ENCODE data around the gene PLEKHA1. TPM values are rescaled to one million over a fixed set of nuclear protein-coding genes. Genes with fewer than 3 reads are reported as not detected.

The PLEKHA1 gene
- polyA plus RNA-seq, 4 donors = 15.4 to 64.7 (median 23.7) TPM

DNA sequence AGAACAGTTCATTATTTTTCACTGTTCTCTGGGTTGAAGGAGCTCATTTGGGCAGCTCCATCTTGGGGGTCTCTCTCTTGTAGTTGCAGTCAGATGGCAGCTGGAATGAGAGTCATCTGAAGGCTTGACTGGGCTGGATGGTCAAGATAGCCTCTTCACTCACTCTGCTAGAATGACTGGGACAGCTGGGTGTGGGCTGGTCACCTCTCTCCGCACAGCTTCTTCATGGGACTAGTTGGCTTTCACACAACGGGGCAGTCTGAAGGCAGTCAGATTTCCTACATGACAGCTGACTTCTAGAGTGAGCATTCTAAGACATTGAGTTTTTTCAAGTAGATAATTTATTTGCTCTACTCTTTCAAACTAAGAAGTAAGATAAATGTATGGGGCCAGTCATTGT is 13.1 kb downstream of the PLEKHA1 start:
- H3K9me3 ChIP-seq (ENCODE audit: control insufficient read depth in 2 of 2, insufficient read depth in 1 of 2, low read depth in 1 of 2, low read length in 1 of 2) = peaks cover 0 to 6% of the 10 kb centered on the region in 2 donors
- 94 to 98% (median 96%) methylated on average over 2 of the region's 2 CpGs for WGBS, 3 donors
- no peak for DNase-seq
- H3K27ac ChIP-seq (ENCODE audit: low read depth in 1 of 3, low read length in 2 of 3) = no peak overlapping the region
- H3K4me1 ChIP-seq (ENCODE audit: control insufficient read depth in 3 of 3, insufficient read depth in 2 of 3, low read depth in 1 of 3, low read length in 2 of 3) = no peaks in the 10 kb centered on the region
- peaks cover 0 to 8% (median 0%) of the 10 kb centered on the region in 3 donors for H3K36me3 ChIP-seq (ENCODE audit: control insufficient read depth in 3 of 3, insufficient read depth in 2 of 3, low read depth in 1 of 3, low read length in 3 of 3)
- no peaks in the 10 kb centered on the region for H3K27me3 ChIP-seq (ENCODE audit: control insufficient read depth in 3 of 3, insufficient read depth in 3 of 3, low read length in 3 of 3)
- no peak for FAIRE-seq
- H3K4me3 ChIP-seq (ENCODE audit: low read depth in 1 of 3, low read length in 3 of 3) = no peak overlapping the region

DNA sequence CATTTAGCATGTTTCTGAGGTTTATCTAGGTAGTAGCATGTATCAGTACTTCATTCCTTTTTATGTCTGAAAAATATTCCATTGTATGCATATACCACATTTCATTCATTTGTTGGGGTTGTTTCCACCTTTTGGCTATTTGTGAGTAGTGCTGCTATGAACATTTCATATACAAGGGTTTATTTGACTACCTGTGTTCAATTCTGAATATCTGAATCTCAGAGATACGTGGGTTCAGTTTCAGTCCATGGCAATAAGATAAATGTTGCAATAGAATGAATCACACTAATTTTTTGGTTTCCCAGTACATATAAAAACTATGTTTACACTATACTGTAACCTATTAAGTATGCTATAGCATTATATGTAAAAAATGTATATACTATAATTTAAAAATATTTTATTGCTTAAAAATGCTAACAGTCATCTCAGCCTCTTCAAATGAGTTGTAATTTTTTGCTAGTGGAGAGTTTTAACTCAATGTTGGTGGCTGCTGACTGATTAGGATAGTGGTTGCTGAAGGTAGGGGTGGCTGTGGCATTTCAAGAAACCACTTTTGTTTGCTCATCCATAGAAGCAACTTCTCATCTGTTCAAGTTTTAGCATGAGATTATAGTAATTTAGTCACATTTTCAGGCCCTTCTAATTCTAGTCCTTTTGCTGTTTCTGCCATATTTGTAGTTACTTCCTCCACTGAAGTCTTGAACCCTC is 13.9 kb downstream of the PLEKHA1 start:
- H3K9me3 ChIP-seq (ENCODE audit: control insufficient read depth in 2 of 2, insufficient read depth in 1 of 2, low read depth in 1 of 2, low read length in 1 of 2) = peaks cover 0 to 6% of the 10 kb centered on the region in 2 donors
- H3K27me3 ChIP-seq (ENCODE audit: control insufficient read depth in 3 of 3, insufficient read depth in 3 of 3, low read length in 3 of 3) = no peaks in the 10 kb centered on the region
- no peak for FAIRE-seq
- no peak for DNase-seq
- no peak overlapping the region for H3K27ac ChIP-seq (ENCODE audit: low read depth in 1 of 3, low read length in 2 of 3)
- H3K4me1 ChIP-seq (ENCODE audit: control insufficient read depth in 3 of 3, insufficient read depth in 2 of 3, low read depth in 1 of 3, low read length in 2 of 3) = no peaks in the 10 kb centered on the region
- WGBS, 3 donors = 79 to 86% (median 80%) methylated on average over 1 of the region's 1 CpG
- H3K36me3 ChIP-seq (ENCODE audit: control insufficient read depth in 3 of 3, insufficient read depth in 2 of 3, low read depth in 1 of 3, low read length in 3 of 3) = peaks cover 0 to 8% (median 0%) of the 10 kb centered on the region in 3 donors
- no peak overlapping the region for H3K4me3 ChIP-seq (ENCODE audit: low read depth in 1 of 3, low read length in 3 of 3)

DNA sequence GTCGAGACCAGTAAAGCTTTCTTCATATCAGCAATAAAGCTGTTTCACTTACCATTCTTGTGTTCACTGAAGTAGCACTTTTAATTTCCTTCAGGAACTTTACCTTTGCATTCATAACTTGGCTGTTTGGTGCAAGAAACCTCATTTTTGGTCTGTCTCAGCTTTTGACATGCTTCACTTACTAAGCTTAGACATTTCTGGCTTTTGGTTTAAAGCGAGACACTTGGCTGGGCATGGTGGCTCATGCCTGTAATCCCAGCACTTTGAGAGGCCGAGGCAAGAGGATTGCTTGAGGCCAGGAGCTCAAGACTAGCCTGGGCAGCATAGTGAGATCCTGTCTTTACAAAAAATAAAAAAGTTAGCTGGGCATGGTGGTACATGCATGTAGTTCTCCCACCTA is 15.8 kb downstream of the PLEKHA1 start:
- DNase-seq = no peak
- H3K27me3 ChIP-seq (ENCODE audit: control insufficient read depth in 3 of 3, insufficient read depth in 3 of 3, low read length in 3 of 3) = no peaks in the 10 kb centered on the region
- peaks cover 0 to 6% of the 10 kb centered on the region in 2 donors for H3K9me3 ChIP-seq (ENCODE audit: control insufficient read depth in 2 of 2, insufficient read depth in 1 of 2, low read depth in 1 of 2, low read length in 1 of 2)
- H3K27ac ChIP-seq (ENCODE audit: low read depth in 1 of 3, low read length in 2 of 3) = no peak overlapping the region
- no peaks in the 10 kb centered on the region for H3K4me1 ChIP-seq (ENCODE audit: control insufficient read depth in 3 of 3, insufficient read depth in 2 of 3, low read depth in 1 of 3, low read length in 2 of 3)
- WGBS, 3 donors = 89 to 96% (median 90%) methylated on average over 3 of the region's 3 CpGs
- no peak overlapping the region for H3K4me3 ChIP-seq (ENCODE audit: low read depth in 1 of 3, low read length in 3 of 3)
- H3K36me3 ChIP-seq (ENCODE audit: control insufficient read depth in 3 of 3, insufficient read depth in 2 of 3, low read depth in 1 of 3, low read length in 3 of 3) = peaks cover 0 to 9% (median 0%) of the 10 kb centered on the region in 3 donors
- no peak for FAIRE-seq

DNA sequence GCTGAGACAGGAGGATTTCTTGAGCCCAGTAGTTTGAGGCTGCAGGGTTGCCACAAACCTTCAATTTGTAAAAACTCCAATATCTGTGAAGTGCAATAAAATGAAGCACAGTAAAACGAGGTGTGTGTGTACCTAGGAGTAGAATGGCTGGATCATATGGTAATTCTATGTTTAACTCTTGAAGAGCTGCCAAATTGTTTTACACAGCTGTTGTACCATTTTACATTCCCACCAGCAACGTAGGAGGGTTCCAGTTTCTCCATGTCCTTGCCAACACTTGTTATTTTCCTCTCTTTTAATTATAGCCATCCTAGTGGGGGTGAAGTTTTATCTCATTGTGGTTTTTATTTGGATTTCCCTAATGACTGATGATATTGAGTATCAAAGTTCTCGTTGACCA is 16.2 kb downstream of the PLEKHA1 start:
- DNase-seq (no peak), FAIRE-seq (no peak)
- Histone ChIP-seq H3K27ac (ENCODE audit: low read depth in 1 of 3, low read length in 2 of 3) (no peak overlapping the region), H3K4me3 (ENCODE audit: low read depth in 1 of 3, low read length in 3 of 3) (no peak overlapping the region), H3K4me1 (ENCODE audit: control insufficient read depth in 3 of 3, insufficient read depth in 2 of 3, low read depth in 1 of 3, low read length in 2 of 3) (no peaks in the 10 kb centered on the region), H3K36me3 (ENCODE audit: control insufficient read depth in 3 of 3, insufficient read depth in 2 of 3, low read depth in 1 of 3, low read length in 3 of 3) (peaks cover 0 to 9% (median 0%) of the 10 kb centered on the region in 3 donors), H3K9me3 (ENCODE audit: control insufficient read depth in 2 of 2, insufficient read depth in 1 of 2, low read depth in 1 of 2, low read length in 1 of 2) (peaks cover 0 to 6% of the 10 kb centered on the region in 2 donors), H3K27me3 (ENCODE audit: control insufficient read depth in 3 of 3, insufficient read depth in 3 of 3, low read length in 3 of 3) (no peaks in the 10 kb centered on the region)
- 20 to 26% (median 26%) methylated on average over 3 of the region's 3 CpGs for WGBS, 3 donors

DNA sequence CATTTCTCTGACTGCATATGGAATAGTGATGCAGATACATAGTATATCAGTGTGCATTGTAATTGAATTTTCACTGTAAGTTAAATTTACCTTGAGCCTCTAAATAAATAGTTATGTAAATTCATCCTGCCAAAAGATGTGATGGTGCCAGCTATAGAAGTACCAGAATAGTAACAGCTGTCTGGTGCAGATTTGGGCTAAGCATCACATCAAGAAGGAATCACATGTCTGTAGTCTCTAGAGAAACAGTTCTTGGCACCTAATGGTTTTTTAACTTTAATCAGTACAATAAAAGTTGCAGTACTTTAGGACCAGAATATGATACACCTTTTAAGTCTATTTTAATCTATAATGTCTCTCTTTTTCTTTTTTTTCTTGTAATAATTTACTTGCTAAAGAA is 17.4 kb downstream of the PLEKHA1 start:
- FAIRE-seq (no peak), DNase-seq (no peak)
- H3K27ac ChIP-seq (ENCODE audit: low read depth in 1 of 3, low read length in 2 of 3) = no peak overlapping the region
- H3K36me3 ChIP-seq (ENCODE audit: control insufficient read depth in 3 of 3, insufficient read depth in 2 of 3, low read depth in 1 of 3, low read length in 3 of 3) = peaks cover 0 to 9% (median under 1%) of the 10 kb centered on the region in 3 donors
- no peaks in the 10 kb centered on the region for H3K27me3 ChIP-seq (ENCODE audit: control insufficient read depth in 3 of 3, insufficient read depth in 3 of 3, low read length in 3 of 3)
- H3K9me3 ChIP-seq (ENCODE audit: control insufficient read depth in 2 of 2, insufficient read depth in 1 of 2, low read depth in 1 of 2, low read length in 1 of 2) = peaks cover 0 to 6% of the 10 kb centered on the region in 2 donors
- H3K4me3 ChIP-seq (ENCODE audit: low read depth in 1 of 3, low read length in 3 of 3) = no peak overlapping the region
- H3K4me1 ChIP-seq (ENCODE audit: control insufficient read depth in 3 of 3, insufficient read depth in 2 of 3, low read depth in 1 of 3, low read length in 2 of 3) = no peaks in the 10 kb centered on the region

DNA sequence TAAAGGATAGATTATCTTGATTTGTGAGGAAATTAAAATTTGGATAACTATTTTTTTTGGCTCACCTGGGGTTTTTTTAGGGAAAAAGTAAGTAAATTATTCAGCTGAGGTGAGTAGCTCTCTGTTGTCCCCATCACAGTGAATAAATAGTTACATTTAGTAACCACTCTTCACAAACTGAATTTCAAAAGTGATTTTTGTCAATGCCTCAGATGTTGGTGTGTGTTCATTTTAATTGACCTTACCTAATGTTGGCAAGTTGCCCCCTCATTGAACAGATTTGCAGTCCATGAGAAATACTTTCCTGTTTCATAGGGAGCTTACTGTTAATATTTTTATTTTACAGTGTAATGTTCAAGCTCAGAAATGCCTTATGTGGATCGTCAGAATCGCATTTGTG is 18.3 kb downstream of the PLEKHA1 start:
- Histone ChIP-seq H3K27ac (ENCODE audit: low read depth in 1 of 3, low read length in 2 of 3) (no peak overlapping the region), H3K4me3 (ENCODE audit: low read depth in 1 of 3, low read length in 3 of 3) (no peak overlapping the region), H3K36me3 (ENCODE audit: control insufficient read depth in 3 of 3, insufficient read depth in 2 of 3, low read depth in 1 of 3, low read length in 3 of 3) (peaks cover 0 to 7% (median 5%) of the 10 kb centered on the region in 3 donors), H3K27me3 (ENCODE audit: control insufficient read depth in 3 of 3, insufficient read depth in 3 of 3, low read length in 3 of 3) (no peaks in the 10 kb centered on the region), H3K9me3 (ENCODE audit: control insufficient read depth in 2 of 2, insufficient read depth in 1 of 2, low read depth in 1 of 2, low read length in 1 of 2) (peaks cover 0 to 3% of the 10 kb centered on the region in 2 donors), H3K4me1 (ENCODE audit: control insufficient read depth in 3 of 3, insufficient read depth in 2 of 3, low read depth in 1 of 3, low read length in 2 of 3) (no peaks in the 10 kb centered on the region)
- DNase-seq (no peak), FAIRE-seq (no peak)
- 84 to 90% (median 88%) methylated on average over 2 of the region's 2 CpGs for WGBS, 3 donors

DNA sequence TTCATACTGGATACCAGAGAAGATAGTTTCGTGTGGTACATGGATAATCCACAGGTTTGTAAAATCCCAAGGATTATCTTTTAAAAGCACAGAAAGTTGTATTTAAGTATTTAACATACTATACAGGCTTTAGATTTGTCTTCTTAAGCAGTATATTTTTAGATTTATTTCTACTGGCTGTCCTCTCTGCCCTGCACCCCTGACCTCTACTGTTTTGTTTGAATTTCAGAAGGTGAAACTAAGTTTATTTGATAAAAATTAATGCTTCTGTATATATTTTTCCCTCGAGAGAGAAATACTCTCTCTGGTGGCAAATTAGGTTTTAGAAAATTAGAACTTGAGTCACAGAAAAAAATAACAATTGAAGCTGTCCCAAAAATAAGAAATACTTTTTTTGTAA is 18.8 kb downstream of the PLEKHA1 start:
- Histone ChIP-seq H3K4me1 (ENCODE audit: control insufficient read depth in 3 of 3, insufficient read depth in 2 of 3, low read depth in 1 of 3, low read length in 2 of 3) (no peaks in the 10 kb centered on the region), H3K9me3 (ENCODE audit: control insufficient read depth in 2 of 2, insufficient read depth in 1 of 2, low read depth in 1 of 2, low read length in 1 of 2) (peaks cover 0 to 3% of the 10 kb centered on the region in 2 donors), H3K27ac (ENCODE audit: low read depth in 1 of 3, low read length in 2 of 3) (no peak overlapping the region), H3K36me3 (ENCODE audit: control insufficient read depth in 3 of 3, insufficient read depth in 2 of 3, low read depth in 1 of 3, low read length in 3 of 3) (peaks cover 0 to 7% (median 5%) of the 10 kb centered on the region in 3 donors), H3K4me3 (ENCODE audit: low read depth in 1 of 3, low read length in 3 of 3) (no peak overlapping the region), H3K27me3 (ENCODE audit: control insufficient read depth in 3 of 3, insufficient read depth in 3 of 3, low read length in 3 of 3) (no peaks in the 10 kb centered on the region)
- DNase-seq = no peak
- no peak for FAIRE-seq
- WGBS, 3 donors = 76 to 88% (median 80%) methylated on average over 2 of the region's 2 CpGs

DNA sequence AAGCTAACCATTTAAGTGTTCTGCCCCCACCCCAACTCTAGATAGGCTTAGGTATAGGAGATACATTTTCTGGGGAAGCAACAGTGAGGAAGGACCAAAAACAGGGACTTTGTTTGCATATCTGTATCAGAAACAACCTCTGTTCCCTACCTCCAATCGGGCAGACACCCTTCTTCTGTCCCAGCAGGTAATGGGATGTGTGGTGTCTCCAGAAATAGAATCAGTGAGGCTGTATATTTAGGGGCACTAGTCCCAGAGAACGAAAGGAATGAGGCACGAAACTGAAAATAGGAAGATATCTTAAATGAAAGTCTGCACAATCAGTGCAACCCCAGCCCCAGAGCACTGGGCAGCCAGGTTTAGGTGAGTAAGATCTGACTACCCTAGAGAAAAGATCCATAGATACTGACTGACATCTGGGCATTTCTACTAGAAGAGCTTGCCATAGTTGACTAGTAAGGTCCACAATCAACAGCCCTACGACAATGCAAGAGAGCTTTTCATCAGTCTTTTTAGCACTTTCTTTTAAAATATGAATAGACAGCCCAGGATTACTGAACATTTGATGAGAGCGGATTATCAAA is 28.1 kb downstream of the PLEKHA1 start:
- DNase-seq = no peak
- H3K27me3 ChIP-seq (ENCODE audit: control insufficient read depth in 3 of 3, insufficient read depth in 3 of 3, low read length in 3 of 3) = no peaks in the 10 kb centered on the region
- FAIRE-seq = no peak
- H3K36me3 ChIP-seq (ENCODE audit: control insufficient read depth in 3 of 3, insufficient read depth in 2 of 3, low read depth in 1 of 3, low read length in 3 of 3) = peaks cover 0 to 16% (median 16%) of the 10 kb centered on the region in 3 donors
- H3K9me3 ChIP-seq (ENCODE audit: control insufficient read depth in 2 of 2, insufficient read depth in 1 of 2, low read depth in 1 of 2, low read length in 1 of 2) = no peaks in the 10 kb centered on the region
- whole genome bisulfite sequencing, 3 donors = 83 to 91% (median 90%) methylated on average over 5 of the region's 5 CpGs
- no peak overlapping the region for H3K27ac ChIP-seq (ENCODE audit: low read depth in 1 of 3, low read length in 2 of 3)
- H3K4me3 ChIP-seq (ENCODE audit: low read depth in 1 of 3, low read length in 3 of 3) = no peak overlapping the region
- H3K4me1 ChIP-seq (ENCODE audit: control insufficient read depth in 3 of 3, insufficient read depth in 2 of 3, low read depth in 1 of 3, low read length in 2 of 3) = no peaks in the 10 kb centered on the region

Data from small intestine (tissue), 7 donors.